ENCODE data around the gene XPO5. TPM values are rescaled to one million over a fixed set of nuclear protein-coding genes. Genes with fewer than 3 reads are reported as not detected.

The XPO5 gene
- total RNA-seq, 4 donors from 2014 or later: 22.2 to 58.6 (median 32.9) TPM

GRCh38 chr6:43508481-43509141 is 67.2 kb downstream of the XPO5 start:
- H3K36me3 ChIP-seq: peaks cover 36 to 37% of the 10 kb centered on the region in 2 donors
- TF ChIP-seq POLR2A (IDR thresholded peaks at IDR 0.05): no peak
- no peak for TF ChIP-seq CTCF (IDR thresholded peaks at IDR 0.05)
- no peaks in the 10 kb centered on the region for H3K9me3 ChIP-seq
- intact Hi-C loops (cut with DNase I): loop anchor here (5.0 to 10.0 kb wide), 2 partner anchors 144 to 246 kb away; partner anchors contain the start of gene ZNF318
- no peak overlapping the region for H3K4me3 ChIP-seq (replicated peaks in 1 of 3)
- H3K4me1 ChIP-seq: peaks cover 11 to 17% of the 10 kb centered on the region in 2 donors
- 72 to 75% methylated on average over 8 of the region's 8 CpGs for WGBS, 2 donors
- no peak for DNase-seq
- no peaks in the 10 kb centered on the region for H3K27me3 ChIP-seq
- no peak overlapping the region for H3K27ac ChIP-seq

- DNase-seq: peak; percentile 73 to 76
- WGBS, 2 donors: 27 to 32% methylated on average over 11 to 14 of the region's 14 CpGs
- no peak overlapping the region for H3K4me3 ChIP-seq (replicated peaks in 1 of 3)
- H3K27me3 ChIP-seq: no peaks in the 10 kb centered on the region
- no peak for TF ChIP-seq POLR2A (IDR thresholded peaks at IDR 0.05)
- TF ChIP-seq CTCF (IDR thresholded peaks at IDR 0.05): peak; percentile 85 to 99 (median 88)
- H3K4me1 ChIP-seq: peaks cover 11 to 17% of the 10 kb centered on the region in 2 donors
- H3K27ac ChIP-seq: no peak overlapping the region
- no peaks in the 10 kb centered on the region for H3K9me3 ChIP-seq
- intact Hi-C loops (cut with DNase I): loop anchor here (2.0 to 10.0 kb wide), 3 partner anchors 52 to 245 kb away; partner anchors contain the start of genes DLK2 and ZNF318
- H3K36me3 ChIP-seq: peaks cover 36 to 38% of the 10 kb centered on the region in 2 donors
These were observed 69.0 kb downstream of the XPO5 start for GRCh38 chr6:43506667-43507471.

GRCh38 chr6:43506171-43506570 is 69.7 kb downstream of the XPO5 start:
- intact Hi-C loops (cut with DNase I): loop anchor here (2.0 to 10.0 kb wide), 3 partner anchors 51 to 244 kb away; partner anchors contain the start of genes DLK2 and ZNF318
- Histone ChIP-seq H3K27ac (no peak overlapping the region), H3K4me3 (replicated peaks in 1 of 3) (no peak overlapping the region), H3K27me3 (no peaks in the 10 kb centered on the region), H3K9me3 (no peaks in the 10 kb centered on the region), H3K36me3 (peaks cover 30 to 35% of the 10 kb centered on the region in 2 donors), H3K4me1 (peaks cover 11 to 17% of the 10 kb centered on the region in 2 donors)
- no peak for DNase-seq
- no peak for TF ChIP-seq CTCF (IDR thresholded peaks at IDR 0.05)
- no peak for TF ChIP-seq POLR2A (IDR thresholded peaks at IDR 0.05)
- WGBS, 2 donors: 90 to 91% methylated on average over 3 of the region's 3 CpGs

GRCh38 chr6:43505718-43506117 is 70.1 kb downstream of the XPO5 start:
- DNase-seq: no peak
- H3K4me3 ChIP-seq (replicated peaks in 1 of 3): no peak overlapping the region
- no peaks in the 10 kb centered on the region for H3K27me3 ChIP-seq
- no peaks in the 10 kb centered on the region for H3K9me3 ChIP-seq
- H3K4me1 ChIP-seq: peaks cover 10 to 15% of the 10 kb centered on the region in 2 donors
- intact Hi-C loops (cut with DNase I): loop anchor here (2.0 to 10.0 kb wide), 3 partner anchors 51 to 243 kb away; partner anchors contain the start of genes DLK2 and ZNF318
- TF ChIP-seq POLR2A (IDR thresholded peaks at IDR 0.05) (no peak), CTCF (IDR thresholded peaks at IDR 0.05) (no peak)
- no peak overlapping the region for H3K27ac ChIP-seq
- H3K36me3 ChIP-seq: peaks cover 32 to 34% of the 10 kb centered on the region in 2 donors
- 78 to 80% methylated on average over 2 to 3 of the region's 6 CpGs for WGBS, 2 donors
